ENCODE data around the gene ZBTB37. TPM values are rescaled to one million over a fixed set of nuclear protein-coding genes. Genes with fewer than 3 reads are reported as not detected.
"Not testable (repeated sequence)": the region's sequence is repeated elsewhere in the genome, so short reads cannot be mapped to it uniquely, and the experiment has no call there.

ZBTB37 gene
- total and polyA plus RNA-seq, 2 experiments from 2014 or later: 1.8 to 16.2 TPM

- Histone ChIP-seq H3K27ac (no peak overlapping the region), H3K36me3 (no peaks in the 10 kb centered on the region), H3K4me1 (ENCODE audit: low read depth) (no peaks in the 10 kb centered on the region), H3K9me3 (ENCODE audit: low read depth) (no peaks in the 10 kb centered on the region), H3K27me3 (no peaks in the 10 kb centered on the region), H3K4me3 (no peak overlapping the region)
- DNase-seq (ENCODE audit: low read depth in 1 of 2, low spot score in 1 of 2): no peak
- no peak for TF ChIP-seq CTCF (IDR thresholded peaks at IDR 0.05; ENCODE audit: low read depth, low read length)
These were observed 48.5 kb downstream of the ZBTB37 start for GRCh38 chr1:173916667-173917066.

GRCh38 chr1:173917149-173917548 is 49.0 kb downstream of the ZBTB37 start, which contains the start of gene SERPINC1:
SERPINC1 (minus strand) TSS chr1:173917327; CDS start chr1:173917259, 68 bp downstream.
- no peaks in the 10 kb centered on the region for H3K4me1 ChIP-seq (ENCODE audit: low read depth)
- H3K4me3 ChIP-seq: no peak within 1 kb of the TSS
- no peaks in the 10 kb centered on the region for H3K9me3 ChIP-seq (ENCODE audit: low read depth)
- no peak for TF ChIP-seq CTCF (IDR thresholded peaks at IDR 0.05; ENCODE audit: low read depth, low read length)
- H3K27ac ChIP-seq: no peak within 1 kb of the TSS
- no peaks in the 10 kb centered on the region for H3K36me3 ChIP-seq
- H3K27me3 ChIP-seq: no peaks in the 10 kb centered on the region
- no peak for DNase-seq (ENCODE audit: low read depth in 1 of 2, low spot score in 1 of 2)

GRCh38 chr1:173917635-173918493 is 49.7 kb downstream of the ZBTB37 start:
- H3K4me1 ChIP-seq (ENCODE audit: low read depth): no peaks in the 10 kb centered on the region
- no peaks in the 10 kb centered on the region for H3K36me3 ChIP-seq
- H3K9me3 ChIP-seq (ENCODE audit: low read depth): no peaks in the 10 kb centered on the region
- no peak for TF ChIP-seq CTCF (IDR thresholded peaks at IDR 0.05; ENCODE audit: low read depth, low read length)
- DNase-seq (ENCODE audit: low read depth in 1 of 2, low spot score in 1 of 2): no peak
- no peaks in the 10 kb centered on the region for H3K27me3 ChIP-seq
- H3K4me3 ChIP-seq: no peak overlapping the region
- no peak overlapping the region for H3K27ac ChIP-seq

- H3K4me1 ChIP-seq (ENCODE audit: low read depth): no peaks in the 10 kb centered on the region
- TF ChIP-seq CTCF (IDR thresholded peaks at IDR 0.05; ENCODE audit: low read depth, low read length): no peak
- H3K36me3 ChIP-seq: no peaks in the 10 kb centered on the region
- no peaks in the 10 kb centered on the region for H3K27me3 ChIP-seq
- DNase-seq (ENCODE audit: low read depth in 1 of 2, low spot score in 1 of 2): no peak
- no peaks in the 10 kb centered on the region for H3K9me3 ChIP-seq (ENCODE audit: low read depth)
- H3K27ac ChIP-seq: no peak overlapping the region
- no peak overlapping the region for H3K4me3 ChIP-seq
These were observed 52.7 kb downstream of the ZBTB37 start for GRCh38 chr1:173920861-173921260.

GRCh38 chr1:173925306-173926242 is 57.4 kb downstream of the ZBTB37 start:
- no peak overlapping the region for H3K27ac ChIP-seq
- TF ChIP-seq CTCF (IDR thresholded peaks at IDR 0.05; ENCODE audit: low read depth, low read length): no peak
- H3K4me1 ChIP-seq (ENCODE audit: low read depth): no peaks in the 10 kb centered on the region
- no peaks in the 10 kb centered on the region for H3K9me3 ChIP-seq (ENCODE audit: low read depth)
- no peaks in the 10 kb centered on the region for H3K36me3 ChIP-seq
- DNase-seq (ENCODE audit: low read depth in 1 of 2, low spot score in 1 of 2): no peak
- no peak overlapping the region for H3K4me3 ChIP-seq
- no peaks in the 10 kb centered on the region for H3K27me3 ChIP-seq

GRCh38 chr1:173930541-173930940 is 62.4 kb downstream of the ZBTB37 start:
- not testable (repeated sequence) for DNase-seq (ENCODE audit: low read depth in 1 of 2, low spot score in 1 of 2); H3K27ac ChIP-seq

More at GRCh38 chr1:173930541-173930940, 62.4 kb downstream of the ZBTB37 start:
- H3K4me3 ChIP-seq; H3K27me3 ChIP-seq; H3K4me1 ChIP-seq (ENCODE audit: low read depth); H3K9me3 ChIP-seq (ENCODE audit: low read depth): not testable (repeated sequence)
- peaks cover 32% of the 10 kb centered on the region for H3K36me3 ChIP-seq

Data from cardiac muscle cell (in vitro differentiated cells and primary cell).